Liver (tissue), 9 donors: ENCODE results near the gene DDX17. TPM values are rescaled to one million over a fixed set of nuclear protein-coding genes. Genes with fewer than 3 reads are reported as not detected.

ENCODE experiments used
- DNase-seq: peaks from one replicate; pipeline ENCODE4 v3.0.0-alpha.2; 2017; ENCODE audit warnings: low spot score
- H3K27ac ChIP-seq, 2 donors: one replicate each; pipeline ENCODE4 v1.7.0; 2013; ENCODE audit warnings: inconsistent platforms in 2 of 2, low read length in 2 of 2, control low read depth in 1 of 2, low read depth in 1 of 2, mild to moderate bottlenecking in 1 of 2
- H3K27me3 ChIP-seq, 4 donors: one replicate each; pipeline versions ENCODE4 v1.6.1 to v1.7.0; 2013; ENCODE audit warnings: low read length in 3 of 4, inconsistent platforms in 1 of 4, mild to moderate bottlenecking in 1 of 4, moderate library complexity in 1 of 4; ENCODE audit not compliant: control insufficient read depth in 4 of 4, insufficient read depth in 4 of 4
- H3K36me3 ChIP-seq, 4 donors: one replicate each; pipeline versions ENCODE4 v1.6.1 to v1.7.0; 2013; ENCODE audit warnings: low read length in 3 of 4, mild to moderate bottlenecking in 3 of 4, low read depth in 1 of 4, moderate library complexity in 1 of 4; ENCODE audit not compliant: control insufficient read depth in 4 of 4, insufficient read depth in 3 of 4
- H3K4me1 ChIP-seq, 4 donors: one replicate each; pipeline versions ENCODE4 v1.6.1 to v1.7.0; 2013; ENCODE audit warnings: low read length in 3 of 4, mild to moderate bottlenecking in 3 of 4, moderate library complexity in 1 of 4; ENCODE audit not compliant: control insufficient read depth in 4 of 4, insufficient read depth in 4 of 4
- H3K4me3 ChIP-seq, 3 donors: one replicate each; pipeline versions ENCODE4 v1.6.1 to v1.7.0; 2013; ENCODE audit warnings: low read length in 3 of 3, control low read depth in 1 of 3, low read depth in 1 of 3, mild to moderate bottlenecking in 1 of 3
- H3K9ac ChIP-seq, 2 donors: one replicate each; pipeline ENCODE4 v1.7.0; 2013; ENCODE audit warnings: low read length in 2 of 2, mild to moderate bottlenecking in 2 of 2, moderate library complexity in 2 of 2, control low read depth in 1 of 2, low read depth in 1 of 2
- H3K9me3 ChIP-seq, 4 donors: one replicate each; pipeline versions ENCODE4 v1.6.1 to v1.7.0; 2013; ENCODE audit warnings: low read length in 3 of 4; ENCODE audit not compliant: control insufficient read depth in 4 of 4
- EGR1 ChIP-seq, 2 donors: IDR thresholded peaks; 2 replicates each; pipeline ENCODE4 v1.6.1; 2016 to 2018; ENCODE audit warnings: antibody characterized with exemption in 2 of 2, low read depth in 2 of 2
- NR2F2 ChIP-seq: IDR thresholded peaks from 2 replicates; pipeline ENCODE4 v1.6.1; 2016; ENCODE audit warnings: antibody characterized with exemption
- RAD21 ChIP-seq, 2 donors: IDR thresholded peaks; 2 replicates each; pipeline ENCODE4 v1.6.1; 2016; ENCODE audit warnings: antibody characterized with exemption in 2 of 2, mild to moderate bottlenecking in 2 of 2
- YY1 ChIP-seq: IDR thresholded peaks from 2 replicates; pipeline ENCODE4 v1.6.1; 2016; ENCODE audit warnings: antibody characterized with exemption, mild to moderate bottlenecking
- WGBS: extraction: QIAGEN DNeasy Blood & Tissue Kit; methylation state at CpG from one replicate; pipeline ENCODE4 v1.1.7; 2013; 5-methylcytosine and 5-hydroxymethylcytosine counted together
- polyA plus RNA-seq, 2 donors: library from polyadenylated mRNA; stranded (reverse) in 1 of 2; unstranded in 1 of 2; fragments of 200-250 nt in 1 of 2; fragments of >200 nt in 1 of 2; fragmentation: Nextera tagmentation in 1 of 2; extraction: Ambion mirVana in 1 of 2; gene quantifications; one replicate each; pipeline versions ENCODE4 v1.2.1 to v1.2.3, GENCODE V29; 2013 to 2015
- total RNA-seq, 2 donors: library from RNA; depleted of rRNA; stranded (reverse); fragments of >200 nt; gene quantifications; one replicate each; pipeline ENCODE4 v1.2.3, GENCODE V29; 2014
- TF ChIP-seq, protein P1 (sequence below): fragments of 150-350 bp; IDR thresholded peaks from 2 replicates; pipeline ENCODE4 v1.5.1; 2017; ENCODE audit warnings: improper control_type of control experiment, low read depth, low read length; ENCODE audit not compliant: missing input control
- TF ChIP-seq, protein P2 (sequence below): IDR thresholded peaks from 2 replicates; pipeline ENCODE4 v1.6.1; 2016; ENCODE audit warnings: antibody characterized with exemption
- TF ChIP-seq, protein P3 (sequence below): IDR thresholded peaks from 2 replicates; pipeline ENCODE4 v1.6.1; 2016; ENCODE audit warnings: antibody characterized with exemption
- donor health status: healthy.
- donor health status: healthy.
- donor health status: healthy.
- donor health status: healthy.
- donor health status: healthy.

Gene DDX17
- total and polyA plus RNA-seq, 4 donors, result 46.3 to 451 (median 173) TPM

DNA sequence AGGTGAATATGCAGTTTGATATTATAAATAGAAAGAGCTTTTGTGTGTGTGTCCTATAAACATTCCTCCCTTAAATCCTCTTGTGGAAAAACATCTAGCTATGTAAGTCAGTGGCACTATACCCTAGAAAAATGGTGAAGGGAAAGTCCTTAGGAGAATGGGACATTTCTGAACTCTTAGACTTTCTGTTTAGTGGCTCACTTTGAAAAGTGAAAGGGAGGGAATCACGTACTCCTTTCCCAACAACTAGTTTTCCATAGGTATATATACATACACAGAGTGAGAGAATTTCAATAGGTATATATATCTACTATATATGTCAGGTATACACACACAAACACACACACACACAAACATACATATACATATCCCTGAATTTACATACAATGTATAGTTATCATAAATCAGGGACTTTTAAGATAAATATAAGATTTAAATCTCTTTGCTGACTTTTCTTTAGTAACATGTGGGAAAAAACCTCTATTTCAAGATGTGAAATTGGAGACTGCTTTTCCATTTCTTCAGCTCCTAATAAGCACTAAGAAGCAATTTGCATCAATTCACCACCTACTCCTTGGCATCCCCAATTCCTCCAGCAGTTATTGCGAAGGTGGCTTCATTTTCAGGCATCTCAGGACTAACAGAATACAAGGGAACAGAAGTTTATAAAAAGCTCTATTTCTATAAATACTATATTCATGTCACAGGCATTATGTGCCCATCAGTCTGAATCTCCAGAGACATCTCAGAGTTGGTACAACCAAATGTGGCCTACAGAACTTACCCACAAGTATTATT is 13.5 kb upstream of the DDX17 start:
- Histone ChIP-seq H3K4me1 (no peaks in the 10 kb centered on the region), H3K27me3 (no peaks in the 10 kb centered on the region), H3K36me3 (no peaks in the 10 kb centered on the region), H3K9me3 (no peaks in the 10 kb centered on the region), H3K9ac (no peak overlapping the region), H3K4me3 (no peak overlapping the region), H3K27ac (no peak overlapping the region)
- WGBS, result 97% methylated on average over 2 of the region's 2 CpGs
- no peak for DNase-seq
- TF ChIP-seq RAD21 (IDR thresholded peaks at IDR 0.05), result no peak
- TF ChIP-seq, protein P1, sequence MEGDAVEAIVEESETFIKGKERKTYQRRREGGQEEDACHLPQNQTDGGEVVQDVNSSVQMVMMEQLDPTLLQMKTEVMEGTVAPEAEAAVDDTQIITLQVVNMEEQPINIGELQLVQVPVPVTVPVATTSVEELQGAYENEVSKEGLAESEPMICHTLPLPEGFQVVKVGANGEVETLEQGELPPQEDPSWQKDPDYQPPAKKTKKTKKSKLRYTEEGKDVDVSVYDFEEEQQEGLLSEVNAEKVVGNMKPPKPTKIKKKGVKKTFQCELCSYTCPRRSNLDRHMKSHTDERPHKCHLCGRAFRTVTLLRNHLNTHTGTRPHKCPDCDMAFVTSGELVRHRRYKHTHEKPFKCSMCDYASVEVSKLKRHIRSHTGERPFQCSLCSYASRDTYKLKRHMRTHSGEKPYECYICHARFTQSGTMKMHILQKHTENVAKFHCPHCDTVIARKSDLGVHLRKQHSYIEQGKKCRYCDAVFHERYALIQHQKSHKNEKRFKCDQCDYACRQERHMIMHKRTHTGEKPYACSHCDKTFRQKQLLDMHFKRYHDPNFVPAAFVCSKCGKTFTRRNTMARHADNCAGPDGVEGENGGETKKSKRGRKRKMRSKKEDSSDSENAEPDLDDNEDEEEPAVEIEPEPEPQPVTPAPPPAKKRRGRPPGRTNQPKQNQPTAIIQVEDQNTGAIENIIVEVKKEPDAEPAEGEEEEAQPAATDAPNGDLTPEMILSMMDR, result no peak
- TF ChIP-seq, protein P2, sequence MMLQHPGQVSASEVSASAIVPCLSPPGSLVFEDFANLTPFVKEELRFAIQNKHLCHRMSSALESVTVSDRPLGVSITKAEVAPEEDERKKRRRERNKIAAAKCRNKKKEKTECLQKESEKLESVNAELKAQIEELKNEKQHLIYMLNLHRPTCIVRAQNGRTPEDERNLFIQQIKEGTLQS, result no peak
- TF ChIP-seq, protein P3, sequence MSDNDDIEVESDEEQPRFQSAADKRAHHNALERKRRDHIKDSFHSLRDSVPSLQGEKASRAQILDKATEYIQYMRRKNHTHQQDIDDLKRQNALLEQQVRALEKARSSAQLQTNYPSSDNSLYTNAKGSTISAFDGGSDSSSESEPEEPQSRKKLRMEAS, result no peak

- Histone ChIP-seq H3K4me1 (no peaks in the 10 kb centered on the region), H3K27ac (no peak overlapping the region), H3K9ac (no peak overlapping the region), H3K36me3 (no peaks in the 10 kb centered on the region), H3K27me3 (no peaks in the 10 kb centered on the region), H3K4me3 (no peak overlapping the region), H3K9me3 (no peaks in the 10 kb centered on the region)
- no peak for DNase-seq
- 93% methylated on average over 4 of the region's 4 CpGs for WGBS
- TF ChIP-seq NR2F2, result no peak
- no peak for TF ChIP-seq YY1
- TF ChIP-seq EGR1 (IDR thresholded peaks at IDR 0.05; ENCODE audit: low read depth in 2 of 2), result no peak
- TF ChIP-seq, protein P2, result no peak
Measured at GRCh38 chr22:38518620-38519019, 12.5 kb upstream of the DDX17 start.

DNA sequence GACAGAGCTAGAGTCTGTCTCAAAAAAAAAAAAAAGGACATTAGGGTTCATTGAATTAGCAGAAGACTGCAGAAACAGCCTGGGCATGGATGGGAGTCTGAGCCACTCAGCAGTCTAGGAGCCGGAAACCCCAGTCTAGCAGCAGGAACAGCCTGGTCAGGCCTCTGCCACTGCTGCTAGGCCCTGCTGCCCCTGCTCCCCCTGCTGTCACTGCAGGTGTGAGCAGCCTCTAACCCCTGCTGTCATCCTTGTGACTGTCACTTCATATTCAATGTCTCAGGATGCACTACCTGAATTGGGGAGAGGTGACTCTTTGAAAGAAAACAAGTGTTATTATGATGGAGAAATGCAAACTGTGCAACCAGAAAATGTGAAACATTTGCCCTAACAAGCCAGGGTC is 7.0 kb upstream of the DDX17 start:
- Histone ChIP-seq H3K36me3 (no peaks in the 10 kb centered on the region), H3K27me3 (no peaks in the 10 kb centered on the region), H3K4me1 (peaks cover 0 to 2% (median 0%) of the 10 kb centered on the region in 4 donors), H3K9ac (no peak overlapping the region), H3K4me3 (no peak overlapping the region), H3K9me3 (no peaks in the 10 kb centered on the region), H3K27ac (no peak overlapping the region)
- DNase-seq, result peak; percentile 47
- WGBS, result 78% methylated on average over 1 of the region's 1 CpG
- peak; percentile 49 to 70 for TF ChIP-seq RAD21 (IDR thresholded peaks at IDR 0.05)
- TF ChIP-seq, protein P1, result peak; percentile 32
- TF ChIP-seq EGR1 (IDR thresholded peaks at IDR 0.05; ENCODE audit: low read depth in 2 of 2), result no peak
